ENCODE results near the gene KBTBD8. TPM values are rescaled to one million over a fixed set of nuclear protein-coding genes. Genes with fewer than 3 reads are reported as not detected.

The KBTBD8 gene
- total and polyA plus RNA-seq, 2 of the 8 experiments (the other 6 are each of a cell fraction or from before 2014, with no cell fraction given), result 3.2 to 23.9 TPM

DNA sequence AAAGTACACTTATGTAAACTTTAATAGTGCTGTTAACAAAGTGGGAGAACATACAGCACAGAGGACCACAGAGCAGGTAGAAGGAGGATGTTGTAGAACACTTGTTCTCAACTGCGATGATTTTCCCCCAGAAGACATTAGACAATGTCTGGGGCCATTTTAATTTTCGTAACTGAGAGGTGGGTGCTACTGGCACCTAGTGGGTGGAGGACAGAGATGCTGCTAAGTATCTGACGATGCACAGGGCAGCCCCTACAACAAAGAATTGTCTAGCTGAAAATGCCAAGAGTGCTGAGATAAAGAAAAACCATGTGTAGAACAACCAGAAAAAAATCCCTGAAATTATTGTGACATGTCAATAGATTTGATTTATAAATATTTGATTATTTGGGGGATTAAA, 5.0 kb upstream of the KBTBD8 start:
- Histone ChIP-seq H4K5ac (ENCODE audit: insufficient read length, low read depth, low read length) (no peak overlapping the region), H2BK12ac (ENCODE audit: low read depth, low read length) (no peak overlapping the region), H3K9me3 (ENCODE audit: insufficient read depth in 2 of 2, low read depth in 1 of 2, low read length in 1 of 2) (no peaks in the 10 kb centered on the region), H3K4me3 (ENCODE audit: extremely low read depth in 1 of 4, insufficient read depth in 2 of 4, low read depth in 3 of 4, low read length in 4 of 4) (no peak overlapping the region), H3K4ac (replicated peaks; ENCODE audit: insufficient read length, low read depth, low read length) (no peak overlapping the region), H3K36me3 (ENCODE audit: control insufficient read depth in 2 of 4, insufficient read depth in 4 of 4, low read length in 3 of 4) (no peaks in the 10 kb centered on the region), H3K18ac (ENCODE audit: extremely low read depth, low read length) (no peak overlapping the region), H3K23ac (ENCODE audit: insufficient read length) (no peak overlapping the region), H3K9ac (replicated peaks in 1 of 4; ENCODE audit: extremely low read depth in 1 of 4, low read depth in 3 of 4, low read length in 3 of 4) (no peak overlapping the region), H3K23me2 (ENCODE audit: low read depth, low read length) (no peaks in the 10 kb centered on the region), H3K27ac (ENCODE audit: low read depth, low read length) (no peak overlapping the region), H2BK120ac (replicated peaks; ENCODE audit: low read depth, low read length) (no peak overlapping the region), H3K14ac (ENCODE audit: insufficient read length) (no peak overlapping the region), H3K56ac (replicated peaks; ENCODE audit: insufficient read length, low read depth, low read length) (peak overlapping the region; percentile 3), H3K79me2 (ENCODE audit: control insufficient read depth in 1 of 2, insufficient read depth in 2 of 2, low read length in 2 of 2) (no peaks in the 10 kb centered on the region), H4K91ac (replicated peaks; ENCODE audit: insufficient read length, low read length) (no peak overlapping the region), H2BK5ac (ENCODE audit: low read depth, low read length) (no peak overlapping the region), H3K4me2 (ENCODE audit: insufficient read depth in 1 of 2, low read depth in 2 of 2, low read length in 2 of 2) (no peak overlapping the region), H2AFZ (ENCODE audit: low read length) (no peak overlapping the region), H3K79me1 (ENCODE audit: low read depth, low read length) (no peaks in the 10 kb centered on the region), H4K8ac (ENCODE audit: extremely low read depth, insufficient read depth, low read length) (no peak overlapping the region), H4K20me1 (replicated peaks in 1 of 2; ENCODE audit: control insufficient read depth in 1 of 2, insufficient read depth in 2 of 2, low read length in 2 of 2) (no peaks in the 10 kb centered on the region), H2BK20ac (ENCODE audit: low read length) (no peak overlapping the region), H2AK5ac (ENCODE audit: low read depth, low read length) (no peak overlapping the region), H3K4me1 (replicated peaks in 1 of 4; ENCODE audit: control insufficient read depth in 3 of 4, insufficient read depth in 4 of 4, low read length in 3 of 4) (peaks cover 5 to 13% (median 9%) of the 10 kb centered on the region in 4 experiments; a peak in 6 of 7 replicates), H3K27me3 (replicated peaks in 1 of 4; ENCODE audit: control insufficient read depth in 3 of 4, extremely low read depth in 1 of 4, insufficient read depth in 3 of 4, low read length in 3 of 4) (no peaks in the 10 kb centered on the region), H2BK15ac (ENCODE audit: low read length) (no peak overlapping the region)
- 91% methylated on average over 3 of the region's 3 CpGs; no CpG with 5 or more reads in 1 of the 2 experiments for WGBS, 2 experiments (ENCODE audit: extremely low coverage in 1 of 2, insufficient coverage in 1 of 2, insufficient read length in 1 of 2, insufficient replicate concordance in 2 of 2, low coverage in 1 of 2, low lambda C conversion rate in 2 of 2, missing lambda C conversion rate in 1 of 2)
- ChIA-PET CTCF (ENCODE audit: partially characterized antibody) (no interaction called here), POLR2A (ENCODE audit: partially characterized antibody) (no interaction called here)
- FAIRE-seq (no peak), DNase-seq (ENCODE audit: low read depth in 1 of 2, low spot score in 2 of 2) (no peak)
- TF ChIP-seq SP1 (IDR thresholded peaks at IDR 0.05; ENCODE audit: low read depth, low read length) (no peak), RAD21 (IDR thresholded peaks at IDR 0.05 in 1 of 2, conservative IDR thresholded peaks at IDR 0.05 in 1 of 2; ENCODE audit: low read depth in 2 of 2, low read length in 2 of 2) (peak in 1 of 2 experiments; percentile 31; a peak in 2 of 4 replicates), YY1 (IDR thresholded peaks at IDR 0.05; ENCODE audit: low read depth, low read length) (0 out of 2 replicates have a peak, but pooled peaks have one; percentile 19), PHF8 (conservative IDR thresholded peaks at IDR 0.05; ENCODE audit: low read depth, low read length) (no peak), CREB1 (IDR thresholded peaks at IDR 0.05) (no peak)
- TF ChIP-seq, protein P1, sequence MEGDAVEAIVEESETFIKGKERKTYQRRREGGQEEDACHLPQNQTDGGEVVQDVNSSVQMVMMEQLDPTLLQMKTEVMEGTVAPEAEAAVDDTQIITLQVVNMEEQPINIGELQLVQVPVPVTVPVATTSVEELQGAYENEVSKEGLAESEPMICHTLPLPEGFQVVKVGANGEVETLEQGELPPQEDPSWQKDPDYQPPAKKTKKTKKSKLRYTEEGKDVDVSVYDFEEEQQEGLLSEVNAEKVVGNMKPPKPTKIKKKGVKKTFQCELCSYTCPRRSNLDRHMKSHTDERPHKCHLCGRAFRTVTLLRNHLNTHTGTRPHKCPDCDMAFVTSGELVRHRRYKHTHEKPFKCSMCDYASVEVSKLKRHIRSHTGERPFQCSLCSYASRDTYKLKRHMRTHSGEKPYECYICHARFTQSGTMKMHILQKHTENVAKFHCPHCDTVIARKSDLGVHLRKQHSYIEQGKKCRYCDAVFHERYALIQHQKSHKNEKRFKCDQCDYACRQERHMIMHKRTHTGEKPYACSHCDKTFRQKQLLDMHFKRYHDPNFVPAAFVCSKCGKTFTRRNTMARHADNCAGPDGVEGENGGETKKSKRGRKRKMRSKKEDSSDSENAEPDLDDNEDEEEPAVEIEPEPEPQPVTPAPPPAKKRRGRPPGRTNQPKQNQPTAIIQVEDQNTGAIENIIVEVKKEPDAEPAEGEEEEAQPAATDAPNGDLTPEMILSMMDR (IDR thresholded peaks at IDR 0.05; ENCODE audit: control extremely low read depth in 1 of 3, insufficient read depth in 1 of 3, low read depth in 1 of 3, low read length in 3 of 3), result peak in 1 of 3 experiments; percentile 11; a peak in 1 of 4 replicates
